Lower leg skin (tissue), 3 donors: ENCODE data around the gene APBA3.

ENCODE experiments used
- POLR2A ChIP-seq, 2 donors: fragments of 450-650 bp; IDR thresholded peaks; one replicate each; pipeline ENCODE4 v1.6.1; 2016 to 2017; ENCODE audit warnings: antibody characterized with exemption in 2 of 2, mild to moderate bottlenecking in 1 of 2, moderate library complexity in 1 of 2
- TF ChIP-seq, protein P1 (sequence below), 3 donors: fragments of 450-650 bp; IDR thresholded peaks; one replicate each; pipeline ENCODE4 v1.5.1; 2016; ENCODE audit warnings: antibody characterized with exemption in 3 of 3, mild to moderate bottlenecking in 3 of 3, moderate library complexity in 2 of 3

DNA sequence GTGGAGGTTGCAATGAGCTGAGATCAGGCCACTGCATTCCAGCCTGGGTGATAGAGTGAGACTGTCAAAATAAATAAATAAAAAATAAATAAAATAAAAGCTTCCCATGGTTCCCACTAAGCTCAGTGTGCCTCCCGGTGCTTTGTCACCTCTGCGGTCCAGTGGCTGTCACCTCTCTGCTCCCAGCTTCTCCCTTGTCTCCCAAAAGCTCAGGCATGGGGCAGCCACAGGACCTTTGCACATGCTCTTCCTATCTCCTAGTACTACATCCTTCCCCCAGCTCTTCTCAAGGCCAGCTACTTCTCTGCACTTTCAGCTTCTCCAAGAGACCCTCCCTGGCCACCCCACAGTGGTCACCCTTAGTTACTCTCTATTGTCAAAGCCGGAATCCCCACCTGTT, 32.3 kb upstream of the APBA3 start:
- TF ChIP-seq, protein P1, sequence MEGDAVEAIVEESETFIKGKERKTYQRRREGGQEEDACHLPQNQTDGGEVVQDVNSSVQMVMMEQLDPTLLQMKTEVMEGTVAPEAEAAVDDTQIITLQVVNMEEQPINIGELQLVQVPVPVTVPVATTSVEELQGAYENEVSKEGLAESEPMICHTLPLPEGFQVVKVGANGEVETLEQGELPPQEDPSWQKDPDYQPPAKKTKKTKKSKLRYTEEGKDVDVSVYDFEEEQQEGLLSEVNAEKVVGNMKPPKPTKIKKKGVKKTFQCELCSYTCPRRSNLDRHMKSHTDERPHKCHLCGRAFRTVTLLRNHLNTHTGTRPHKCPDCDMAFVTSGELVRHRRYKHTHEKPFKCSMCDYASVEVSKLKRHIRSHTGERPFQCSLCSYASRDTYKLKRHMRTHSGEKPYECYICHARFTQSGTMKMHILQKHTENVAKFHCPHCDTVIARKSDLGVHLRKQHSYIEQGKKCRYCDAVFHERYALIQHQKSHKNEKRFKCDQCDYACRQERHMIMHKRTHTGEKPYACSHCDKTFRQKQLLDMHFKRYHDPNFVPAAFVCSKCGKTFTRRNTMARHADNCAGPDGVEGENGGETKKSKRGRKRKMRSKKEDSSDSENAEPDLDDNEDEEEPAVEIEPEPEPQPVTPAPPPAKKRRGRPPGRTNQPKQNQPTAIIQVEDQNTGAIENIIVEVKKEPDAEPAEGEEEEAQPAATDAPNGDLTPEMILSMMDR (IDR thresholded peaks at IDR 0.05), result no peak
- no peak for TF ChIP-seq POLR2A (IDR thresholded peaks at IDR 0.05)
